HFFc6 (cell line): ENCODE data around the gene ETV2. TPM values are rescaled to one million over a fixed set of nuclear protein-coding genes. Genes with fewer than 3 reads are reported as not detected.
A peak's percentile ranks its signal among the peaks of the same experiment; 100 is the strongest.

Experiments
- DNase-seq: peaks from one replicate; pipeline ENCODE4 v3.0.0-alpha.2; 2018
- H3K27ac Mint-ChIP-seq: 2 replicates; pipeline ENCODE4 v1.8.0; 2020; ENCODE audit warnings: mild to moderate bottlenecking, mixed read lengths
- H3K27me3 Mint-ChIP-seq: 2 replicates; pipeline ENCODE4 v1.8.0; 2021; ENCODE audit warnings: mild to moderate bottlenecking, moderate library complexity, mixed read lengths; ENCODE audit not compliant: insufficient read depth
- H3K36me3 Mint-ChIP-seq: 2 replicates; pipeline ENCODE4 v1.8.0; 2021; ENCODE audit warnings: low read depth, mixed read lengths
- H3K4me1 Mint-ChIP-seq: 2 replicates; pipeline ENCODE4 v1.8.0; 2020; ENCODE audit warnings: low read depth, mixed read lengths
- H3K4me3 Mint-ChIP-seq: 2 replicates; pipeline ENCODE4 v1.8.0; 2020; ENCODE audit warnings: mild to moderate bottlenecking, moderate library complexity, mixed read lengths
- H3K9me3 Mint-ChIP-seq: 2 replicates; pipeline ENCODE4 v1.8.0; 2020; ENCODE audit warnings: mild to moderate bottlenecking, mixed read lengths
- CTCF ChIP-seq: fragments of 200-600 bp; sonication (generic); IDR thresholded peaks from 2 replicates; pipeline ENCODE4 v1.5.0; 2021; ENCODE audit warnings: antibody characterized with exemption, mild to moderate bottlenecking
- total RNA-seq, 6 experiments: library from RNA; stranded (reverse); fragmentation: NEBNext Ultra II Directional; extraction: Animal tissue kit (Norgen Biotek cat#: 25700); gene quantifications; 2 replicates in 1 of 6; 3 replicates in 5 of 6; pipeline ENCODE4 v1.2.3, GENCODE V29; 2021

The ETV2 gene
- total RNA-seq, 6 experiments from 2014 or later, result 0.71 to 2.2 (median 1.4) TPM

- peak; percentile 99 for DNase-seq
- peaks cover 35% of the 10 kb centered on the region for H3K36me3 Mint-ChIP-seq
- H3K27ac Mint-ChIP-seq, result peak within 1 kb of the TSS; percentile 99
- peaks cover 6% of the 10 kb centered on the region; the same call in 1 of the 2 replicates for H3K27me3 Mint-ChIP-seq
- peak within 1 kb of the TSS; percentile 99 for H3K4me3 Mint-ChIP-seq
- H3K9me3 Mint-ChIP-seq, result no peaks in the 10 kb centered on the region
- no peak for TF ChIP-seq CTCF
- peaks cover 12% of the 10 kb centered on the region for H3K4me1 Mint-ChIP-seq
Measured at GRCh38 chr19:35628565-35629331, 12.8 kb upstream of the ETV2 start, which contains the start of gene RBM42. RBM42 (plus strand) TSS chr19:35629036; CDS start chr19:35629154, 118 bp downstream.

- Mint-ChIP-seq H3K4me1 (peaks cover 12% of the 10 kb centered on the region), H3K27ac (peak overlapping the region; percentile 99), H3K27me3 (peaks cover 6% of the 10 kb centered on the region; the same call in 1 of the 2 replicates), H3K4me3 (peak overlapping the region; percentile 99), H3K9me3 (no peaks in the 10 kb centered on the region), H3K36me3 (peaks cover 35% of the 10 kb centered on the region)
- TF ChIP-seq CTCF, result no peak
- DNase-seq, result no peak
Measured at GRCh38 chr19:35629332-35629633, 12.3 kb upstream of the ETV2 start.

GRCh38 chr19:35633727-35634440 is 7.7 kb upstream of the ETV2 start:
- Mint-ChIP-seq H3K4me1 (peaks cover 2% of the 10 kb centered on the region), H3K27ac (no peak overlapping the region), H3K27me3 (peaks cover 2% of the 10 kb centered on the region; the same call in 1 of the 2 replicates), H3K9me3 (no peaks in the 10 kb centered on the region), H3K4me3 (no peak overlapping the region), H3K36me3 (peaks cover 44% of the 10 kb centered on the region)
- no peak for DNase-seq
- no peak for TF ChIP-seq CTCF

- no peak for TF ChIP-seq CTCF
- Mint-ChIP-seq H3K9me3 (no peaks in the 10 kb centered on the region), H3K36me3 (peaks cover 28% of the 10 kb centered on the region), H3K4me3 (no peak overlapping the region), H3K27me3 (0 out of 2 replicates have a peak, but pooled peaks cover 3% of the 10 kb centered on the region), H3K27ac (no peak overlapping the region), H3K4me1 (peaks cover 7% of the 10 kb centered on the region)
- no peak for DNase-seq
Measured at GRCh38 chr19:35636651-35637050, 4.9 kb upstream of the ETV2 start.

- Mint-ChIP-seq H3K27ac (no peak overlapping the region), H3K4me1 (peaks cover 7% of the 10 kb centered on the region; the same call in 1 of the 2 replicates), H3K9me3 (no peaks in the 10 kb centered on the region), H3K36me3 (peaks cover 23% of the 10 kb centered on the region), H3K27me3 (0 out of 2 replicates have a peak, but pooled peaks cover 3% of the 10 kb centered on the region), H3K4me3 (no peak overlapping the region)
- TF ChIP-seq CTCF, result no peak
- no peak for DNase-seq
Measured at GRCh38 chr19:35637165-35637564, 4.4 kb upstream of the ETV2 start.
